ENCODE data around the gene TXNDC2.

DNA sequence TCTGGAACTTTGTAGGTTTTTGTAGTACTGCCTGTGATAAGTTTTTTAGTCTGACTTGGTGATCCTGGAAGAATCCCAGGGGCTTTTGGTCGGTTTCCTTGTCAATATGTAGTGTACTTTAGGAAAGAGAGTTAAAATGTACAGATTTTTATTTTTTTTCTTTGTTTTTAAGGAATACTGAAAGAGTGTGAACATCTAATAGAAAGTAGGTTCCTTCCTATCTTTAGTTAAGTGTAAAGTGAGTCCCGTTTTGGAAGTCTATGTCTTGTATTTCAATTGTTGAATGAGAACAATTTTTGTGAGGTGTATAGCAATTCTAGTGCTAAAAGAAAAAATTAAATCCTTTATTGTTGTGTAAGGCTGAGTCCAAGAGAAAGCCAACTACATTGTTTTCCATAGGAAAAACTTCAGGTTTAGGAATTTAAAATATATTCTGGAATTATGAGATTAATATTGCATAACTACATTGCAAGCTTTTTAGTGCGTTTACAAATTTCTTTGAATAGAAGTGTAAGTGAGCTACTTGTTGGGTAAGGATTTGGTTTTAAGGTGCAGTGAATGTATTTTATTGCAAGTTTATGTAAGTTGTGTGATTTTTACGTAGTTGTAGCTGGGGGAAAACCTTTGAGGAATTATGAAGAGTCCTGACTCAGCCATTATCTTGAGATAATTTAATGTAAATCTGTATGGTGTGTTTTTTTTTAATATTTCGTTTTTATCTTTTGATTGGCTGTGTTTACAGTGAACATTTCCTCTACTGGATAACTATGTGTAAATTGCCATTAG lies 29.7 kb downstream of the TXNDC2 start:
- TF ChIP-seq, protein P1, sequence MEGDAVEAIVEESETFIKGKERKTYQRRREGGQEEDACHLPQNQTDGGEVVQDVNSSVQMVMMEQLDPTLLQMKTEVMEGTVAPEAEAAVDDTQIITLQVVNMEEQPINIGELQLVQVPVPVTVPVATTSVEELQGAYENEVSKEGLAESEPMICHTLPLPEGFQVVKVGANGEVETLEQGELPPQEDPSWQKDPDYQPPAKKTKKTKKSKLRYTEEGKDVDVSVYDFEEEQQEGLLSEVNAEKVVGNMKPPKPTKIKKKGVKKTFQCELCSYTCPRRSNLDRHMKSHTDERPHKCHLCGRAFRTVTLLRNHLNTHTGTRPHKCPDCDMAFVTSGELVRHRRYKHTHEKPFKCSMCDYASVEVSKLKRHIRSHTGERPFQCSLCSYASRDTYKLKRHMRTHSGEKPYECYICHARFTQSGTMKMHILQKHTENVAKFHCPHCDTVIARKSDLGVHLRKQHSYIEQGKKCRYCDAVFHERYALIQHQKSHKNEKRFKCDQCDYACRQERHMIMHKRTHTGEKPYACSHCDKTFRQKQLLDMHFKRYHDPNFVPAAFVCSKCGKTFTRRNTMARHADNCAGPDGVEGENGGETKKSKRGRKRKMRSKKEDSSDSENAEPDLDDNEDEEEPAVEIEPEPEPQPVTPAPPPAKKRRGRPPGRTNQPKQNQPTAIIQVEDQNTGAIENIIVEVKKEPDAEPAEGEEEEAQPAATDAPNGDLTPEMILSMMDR (conservative IDR thresholded peaks at IDR 0.05; ENCODE audit: low read length) = no peak
- no peak for TF ChIP-seq EZH2phosphoT487 (IDR thresholded peaks at IDR 0.05; ENCODE audit: borderline replicate concordance)
